HEK293 (cell line): ENCODE measurements around the gene PA2G4.
A peak's percentile ranks its signal among the peaks of the same experiment; 100 is the strongest.

Experiments used
- CTCF ChIP-seq: fragments of 450-650 bp; formaldehyde crosslinking; IDR thresholded peaks from 2 replicates; pipeline ENCODE4 v1.5.1; 2016; ENCODE audit warnings: missing biosample characterization, missing genetic modification characterization
- ELK4 ChIP-seq: IDR thresholded peaks from 2 replicates; pipeline ENCODE4 v1.6.1; 2011; ENCODE audit warnings: mild to moderate bottlenecking, low read depth, low read length, borderline replicate concordance
- HIC1 ChIP-seq: fragments of 450-650 bp; formaldehyde crosslinking; IDR thresholded peaks from 2 replicates; pipeline ENCODE4 v1.5.1; 2016; ENCODE audit warnings: missing biosample characterization, missing genetic modification characterization
- KLF8 ChIP-seq: fragments of 450-650 bp; formaldehyde crosslinking; IDR thresholded peaks from 2 replicates; pipeline ENCODE4 v1.5.1; 2016; ENCODE audit warnings: missing biosample characterization, missing genetic modification characterization
- PRDM4 ChIP-seq: fragments of 450-650 bp; formaldehyde crosslinking; IDR thresholded peaks from 2 replicates; pipeline ENCODE4 v1.5.1; 2017; ENCODE audit warnings: missing biosample characterization, missing genetic modification characterization
- SP2 ChIP-seq: fragments of 450-650 bp; formaldehyde crosslinking; IDR thresholded peaks from 2 replicates; pipeline ENCODE4 v1.5.1; 2016; ENCODE audit warnings: missing biosample characterization, missing genetic modification characterization
- WT1 ChIP-seq: fragments of 450-650 bp; formaldehyde crosslinking; IDR thresholded peaks from 2 replicates; pipeline ENCODE4 v1.5.1; 2016; ENCODE audit warnings: missing biosample characterization, missing genetic modification characterization
- YY2 ChIP-seq: fragments of 450-650 bp; formaldehyde crosslinking; IDR thresholded peaks from 2 replicates; pipeline ENCODE4 v1.5.1; 2016; ENCODE audit warnings: missing biosample characterization, missing genetic modification characterization
- ZBTB17 ChIP-seq: fragments of 450-650 bp; formaldehyde crosslinking; IDR thresholded peaks from 2 replicates; pipeline ENCODE4 v1.5.1; 2016; ENCODE audit warnings: missing biosample characterization, missing genetic modification characterization
- ZBTB21 ChIP-seq: fragments of 450-650 bp; formaldehyde crosslinking; IDR thresholded peaks from 2 replicates; pipeline ENCODE4 v1.5.1; 2017; ENCODE audit warnings: missing biosample characterization, missing genetic modification characterization
- ZBTB8A ChIP-seq: fragments of 450-650 bp; formaldehyde crosslinking; IDR thresholded peaks from 2 replicates; pipeline ENCODE4 v1.5.1; 2016; ENCODE audit warnings: missing biosample characterization, missing genetic modification characterization
- ZNF140 ChIP-seq: fragments of 450-650 bp; formaldehyde crosslinking; IDR thresholded peaks from 2 replicates; pipeline ENCODE4 v1.5.1; 2016; ENCODE audit warnings: missing biosample characterization, missing genetic modification characterization
- ZNF157 ChIP-seq: fragments of 450-650 bp; formaldehyde crosslinking; IDR thresholded peaks from 2 replicates; pipeline ENCODE4 v1.5.1; 2016; ENCODE audit warnings: missing biosample characterization, missing genetic modification characterization
- ZNF184 ChIP-seq: fragments of 450-650 bp; IDR thresholded peaks from 2 replicates; pipeline ENCODE4 v1.5.1; 2018; ENCODE audit warnings: missing biosample characterization, mild to moderate bottlenecking, missing genetic modification characterization
- ZNF302 ChIP-seq: fragments of 450-650 bp; formaldehyde crosslinking; IDR thresholded peaks from 2 replicates; pipeline ENCODE4 v1.5.1; 2016; ENCODE audit warnings: missing biosample characterization, missing genetic modification characterization, low read depth
- ZNF311 ChIP-seq: fragments of 450-650 bp; formaldehyde crosslinking; IDR thresholded peaks from 2 replicates; pipeline ENCODE4 v1.5.1; 2017; ENCODE audit warnings: missing biosample characterization, missing genetic modification characterization, borderline replicate concordance
- ZNF324 ChIP-seq: fragments of 450-650 bp; formaldehyde crosslinking; IDR thresholded peaks from 2 replicates; pipeline ENCODE4 v1.5.1; 2016; ENCODE audit warnings: missing biosample characterization, missing genetic modification characterization
- ZNF341 ChIP-seq: fragments of 450-650 bp; formaldehyde crosslinking; IDR thresholded peaks from 2 replicates; pipeline ENCODE4; 2016; ENCODE audit warnings: low read depth, missing biosample characterization, missing genetic modification characterization
- ZNF350 ChIP-seq: fragments of 450-650 bp; formaldehyde crosslinking; IDR thresholded peaks from 2 replicates; pipeline ENCODE4 v1.5.0; 2017; ENCODE audit warnings: missing biosample characterization, mild to moderate bottlenecking, missing genetic modification characterization
- ZNF391 ChIP-seq: fragments of 450-650 bp; formaldehyde crosslinking; IDR thresholded peaks from 2 replicates; pipeline ENCODE4 v1.5.1; 2016; ENCODE audit warnings: low read depth, missing biosample characterization, missing genetic modification characterization, borderline replicate concordance
- ZNF449 ChIP-seq: fragments of 450-650 bp; formaldehyde crosslinking; IDR thresholded peaks from 2 replicates; pipeline ENCODE4 v1.5.1; 2017; ENCODE audit warnings: missing biosample characterization, mild to moderate bottlenecking, missing genetic modification characterization, moderate library complexity
- ZNF558 ChIP-seq: fragments of 450-650 bp; formaldehyde crosslinking; IDR thresholded peaks from 2 replicates; pipeline ENCODE4 v1.5.1; 2016; ENCODE audit warnings: missing biosample characterization, missing genetic modification characterization
- ZNF560 ChIP-seq: fragments of 450-650 bp; formaldehyde crosslinking; IDR thresholded peaks from 2 replicates; pipeline ENCODE4 v1.5.1; 2017; ENCODE audit warnings: missing biosample characterization, missing genetic modification characterization, borderline replicate concordance
- ZNF580 ChIP-seq: fragments of 450-650 bp; formaldehyde crosslinking; IDR thresholded peaks from 2 replicates; pipeline ENCODE4 v1.5.1; 2016; ENCODE audit warnings: missing biosample characterization, missing genetic modification characterization
- ZNF600 ChIP-seq: fragments of 450-650 bp; formaldehyde crosslinking; IDR thresholded peaks from 2 replicates; pipeline ENCODE4 v1.5.1; 2016; ENCODE audit warnings: missing biosample characterization, missing genetic modification characterization
- ZNF843 ChIP-seq: fragments of 450-650 bp; formaldehyde crosslinking; IDR thresholded peaks from 2 replicates; pipeline ENCODE4 v1.5.1; 2016; ENCODE audit warnings: missing biosample characterization, missing genetic modification characterization
- ZSCAN18 ChIP-seq: fragments of 450-650 bp; formaldehyde crosslinking; IDR thresholded peaks from 2 replicates; pipeline ENCODE4 v1.5.1; 2016; ENCODE audit warnings: missing biosample characterization, missing genetic modification characterization
- ZSCAN23 ChIP-seq: fragments of 450-650 bp; formaldehyde crosslinking; IDR thresholded peaks from 2 replicates; pipeline ENCODE4 v1.5.1; 2016; ENCODE audit warnings: missing biosample characterization, missing genetic modification characterization

Gene PA2G4

GRCh38 chr12:56117778-56118687, 13.7 kb downstream of the PA2G4 start, which contains the start of gene ZC3H10 (continued):
- TF ChIP-seq YY2 (peak; percentile 39; the same call in 1 of the 2 replicates), ZNF558 (tag by site-specific recombination) (peak; percentile 62; the same call in 1 of the 2 replicates), SP2 (tag by site-specific recombination) (peak; percentile 98), ZNF324 (tag by site-specific recombination) (peak; percentile 93), ZNF311 (tag by site-specific recombination) (no peak), ZNF184 (tag by site-specific recombination) (no peak; the same call in 1 of the 2 replicates), KLF8 (tag by site-specific recombination) (peak; percentile 93), ZSCAN18 (tag by site-specific recombination) (0 out of 2 replicates have a peak, but pooled peaks have one; percentile 27), ZNF341 (tag by site-specific recombination) (peak; percentile 69), ZBTB21 (tag by site-specific recombination) (peak; percentile 97), ZNF600 (tag by site-specific recombination) (peak; percentile 98), ZSCAN23 (tag by site-specific recombination) (peak; percentile 44; the same call in 1 of the 2 replicates), ZNF391 (peak; percentile 80; the same call in 1 of the 2 replicates), ZBTB8A (tag by site-specific recombination) (peak; percentile 76), HIC1 (tag by site-specific recombination) (peak; percentile 75), ZNF140 (tag by site-specific recombination) (no peak), WT1 (peak; percentile 62), ZBTB17 (peak; percentile 93), ZNF560 (tag by site-specific recombination) (no peak), ZNF302 (no peak), PRDM4 (peak; percentile 13; the same call in 1 of the 2 replicates), ELK4 (peak; percentile 60; the same call in 1 of the 2 replicates), ZNF449 (peak; percentile 80), ZNF350 (tag by site-specific recombination) (no peak), CTCF (peak; percentile 99), ZNF843 (tag by site-specific recombination) (peak; percentile 83), ZNF580 (peak; percentile 94), ZNF157 (tag by site-specific recombination) (no peak)
